ENCODE results near the gene MYO1E.
A peak's percentile ranks its signal among the peaks of the same experiment; 100 is the strongest.

The MYO1E gene

DNA sequence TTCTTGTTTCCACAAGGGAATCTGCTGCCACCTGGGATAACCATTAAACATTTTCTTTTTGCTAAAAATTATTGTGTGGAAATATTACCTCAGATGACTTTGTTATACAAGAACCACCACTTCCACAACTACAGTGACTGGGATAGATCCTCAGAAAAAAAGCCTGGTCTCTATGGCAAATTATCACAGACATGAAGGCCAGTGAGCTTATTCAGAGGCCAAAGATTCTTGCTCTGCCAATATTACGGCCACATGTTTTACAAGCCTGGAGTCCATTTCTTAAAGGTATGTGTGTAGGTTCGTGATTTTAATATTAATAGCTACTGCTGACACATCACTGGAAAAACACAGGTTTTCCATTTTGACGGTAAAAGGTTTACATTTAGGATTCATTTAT lies 73.8 kb downstream of the MYO1E start:
- H3K4me3 ChIP-seq (replicated peaks; ENCODE audit: low read depth, low read length), result no peak overlapping the region
- TF ChIP-seq, protein P1, sequence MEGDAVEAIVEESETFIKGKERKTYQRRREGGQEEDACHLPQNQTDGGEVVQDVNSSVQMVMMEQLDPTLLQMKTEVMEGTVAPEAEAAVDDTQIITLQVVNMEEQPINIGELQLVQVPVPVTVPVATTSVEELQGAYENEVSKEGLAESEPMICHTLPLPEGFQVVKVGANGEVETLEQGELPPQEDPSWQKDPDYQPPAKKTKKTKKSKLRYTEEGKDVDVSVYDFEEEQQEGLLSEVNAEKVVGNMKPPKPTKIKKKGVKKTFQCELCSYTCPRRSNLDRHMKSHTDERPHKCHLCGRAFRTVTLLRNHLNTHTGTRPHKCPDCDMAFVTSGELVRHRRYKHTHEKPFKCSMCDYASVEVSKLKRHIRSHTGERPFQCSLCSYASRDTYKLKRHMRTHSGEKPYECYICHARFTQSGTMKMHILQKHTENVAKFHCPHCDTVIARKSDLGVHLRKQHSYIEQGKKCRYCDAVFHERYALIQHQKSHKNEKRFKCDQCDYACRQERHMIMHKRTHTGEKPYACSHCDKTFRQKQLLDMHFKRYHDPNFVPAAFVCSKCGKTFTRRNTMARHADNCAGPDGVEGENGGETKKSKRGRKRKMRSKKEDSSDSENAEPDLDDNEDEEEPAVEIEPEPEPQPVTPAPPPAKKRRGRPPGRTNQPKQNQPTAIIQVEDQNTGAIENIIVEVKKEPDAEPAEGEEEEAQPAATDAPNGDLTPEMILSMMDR (IDR thresholded peaks at IDR 0.05; ENCODE audit: low read depth, low read length, missing control alignments), result no peak
- no peak for DNase-seq (ENCODE audit: extremely low read depth, low read depth)

- TF ChIP-seq, protein P1 (IDR thresholded peaks at IDR 0.05; ENCODE audit: low read depth, low read length, missing control alignments), result no peak
- no peak for DNase-seq (ENCODE audit: extremely low read depth, low read depth)
- no peak overlapping the region for H3K4me3 ChIP-seq (replicated peaks; ENCODE audit: low read depth, low read length)
Measured at GRCh38 chr15:59298225-59298853, 74.3 kb downstream of the MYO1E start.

DNA sequence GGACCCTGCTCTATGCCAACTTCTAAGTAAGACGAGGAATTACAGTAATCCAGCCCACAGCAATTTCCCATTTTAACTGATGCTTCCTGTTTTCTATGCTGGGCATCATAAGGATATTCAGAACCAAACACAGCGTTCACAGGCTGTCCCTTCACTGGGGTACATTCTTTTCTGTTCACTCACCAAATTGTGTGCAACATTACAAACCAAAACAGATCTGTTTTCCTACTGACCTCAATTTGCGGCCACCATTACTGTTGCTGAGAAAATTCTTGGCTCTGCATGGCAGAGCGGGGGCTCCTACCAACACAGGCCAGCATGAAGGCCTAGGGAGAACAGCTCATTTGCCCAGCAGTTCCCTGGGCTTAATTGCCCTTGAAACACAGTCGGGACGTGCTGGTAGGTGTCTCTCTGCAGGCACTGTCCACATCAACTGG lies 76.5 kb downstream of the MYO1E start:
- TF ChIP-seq, protein P1 (IDR thresholded peaks at IDR 0.05; ENCODE audit: low read depth, low read length, missing control alignments), result no peak
- no peak for DNase-seq (ENCODE audit: extremely low read depth, low read depth)
- H3K4me3 ChIP-seq (replicated peaks; ENCODE audit: low read depth, low read length), result no peak overlapping the region

GRCh38 chr15:59295261-59296001 lies 77.2 kb downstream of the MYO1E start:
- no peak for DNase-seq (ENCODE audit: extremely low read depth, low read depth)
- no peak overlapping the region for H3K4me3 ChIP-seq (replicated peaks; ENCODE audit: low read depth, low read length)
- TF ChIP-seq, protein P1 (IDR thresholded peaks at IDR 0.05; ENCODE audit: low read depth, low read length, missing control alignments), result no peak

- peak; percentile 72 for DNase-seq (ENCODE audit: extremely low read depth, low read depth)
- TF ChIP-seq, protein P1 (IDR thresholded peaks at IDR 0.05; ENCODE audit: low read depth, low read length, missing control alignments), result no peak
- H3K4me3 ChIP-seq (replicated peaks; ENCODE audit: low read depth, low read length), result no peak overlapping the region
Measured at GRCh38 chr15:59294574-59295260, 78.0 kb downstream of the MYO1E start.

- no peak for DNase-seq (ENCODE audit: extremely low read depth, low read depth)
- TF ChIP-seq, protein P1 (IDR thresholded peaks at IDR 0.05; ENCODE audit: low read depth, low read length, missing control alignments), result no peak
- no peak overlapping the region for H3K4me3 ChIP-seq (replicated peaks; ENCODE audit: low read depth, low read length)
Measured at GRCh38 chr15:59292442-59293151, 80.1 kb downstream of the MYO1E start.
